ENCODE results near the gene SMOC1. TPM values are rescaled to one million over a fixed set of nuclear protein-coding genes. Genes with fewer than 3 reads are reported as not detected.

The SMOC1 gene
- total RNA-seq, 4 donors from 2014 or later = 0.72 to 3.1 (median 1.6) TPM

- H3K36me3 ChIP-seq = no peaks in the 10 kb centered on the region
- no peaks in the 10 kb centered on the region for H3K4me1 ChIP-seq
- no peak overlapping the region for H3K4me3 ChIP-seq
- no peaks in the 10 kb centered on the region for H3K9me3 ChIP-seq
- DNase-seq (ENCODE audit: low spot score in 2 of 2) = no peak
- TF ChIP-seq EP300 (IDR thresholded peaks at IDR 0.05) (no peak), POLR2AphosphoS5 (IDR thresholded peaks at IDR 0.05) (no peak), POLR2A (IDR thresholded peaks at IDR 0.05) (no peak)
- TF ChIP-seq, protein P1, sequence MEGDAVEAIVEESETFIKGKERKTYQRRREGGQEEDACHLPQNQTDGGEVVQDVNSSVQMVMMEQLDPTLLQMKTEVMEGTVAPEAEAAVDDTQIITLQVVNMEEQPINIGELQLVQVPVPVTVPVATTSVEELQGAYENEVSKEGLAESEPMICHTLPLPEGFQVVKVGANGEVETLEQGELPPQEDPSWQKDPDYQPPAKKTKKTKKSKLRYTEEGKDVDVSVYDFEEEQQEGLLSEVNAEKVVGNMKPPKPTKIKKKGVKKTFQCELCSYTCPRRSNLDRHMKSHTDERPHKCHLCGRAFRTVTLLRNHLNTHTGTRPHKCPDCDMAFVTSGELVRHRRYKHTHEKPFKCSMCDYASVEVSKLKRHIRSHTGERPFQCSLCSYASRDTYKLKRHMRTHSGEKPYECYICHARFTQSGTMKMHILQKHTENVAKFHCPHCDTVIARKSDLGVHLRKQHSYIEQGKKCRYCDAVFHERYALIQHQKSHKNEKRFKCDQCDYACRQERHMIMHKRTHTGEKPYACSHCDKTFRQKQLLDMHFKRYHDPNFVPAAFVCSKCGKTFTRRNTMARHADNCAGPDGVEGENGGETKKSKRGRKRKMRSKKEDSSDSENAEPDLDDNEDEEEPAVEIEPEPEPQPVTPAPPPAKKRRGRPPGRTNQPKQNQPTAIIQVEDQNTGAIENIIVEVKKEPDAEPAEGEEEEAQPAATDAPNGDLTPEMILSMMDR (IDR thresholded peaks at IDR 0.05) = no peak
- WGBS = 67% methylated on average over 8 of the region's 8 CpGs
- H3K27me3 ChIP-seq = peaks cover 15% of the 10 kb centered on the region
- no peak overlapping the region for H3K27ac ChIP-seq
These were observed 23.9 kb upstream of the SMOC1 start for GRCh38 chr14:69855180-69855832.

GRCh38 chr14:69858801-69859200 lies 20.4 kb upstream of the SMOC1 start:
- DNase-seq (ENCODE audit: low spot score in 2 of 2) = no peak
- Histone ChIP-seq H3K4me3 (no peak overlapping the region), H3K36me3 (no peaks in the 10 kb centered on the region), H3K27me3 (peaks cover 9% of the 10 kb centered on the region), H3K4me1 (no peaks in the 10 kb centered on the region), H3K9me3 (no peaks in the 10 kb centered on the region), H3K27ac (no peak overlapping the region)
- no peak for TF ChIP-seq POLR2AphosphoS5 (IDR thresholded peaks at IDR 0.05)
- no peak for TF ChIP-seq EP300 (IDR thresholded peaks at IDR 0.05)
- TF ChIP-seq, protein P1 (IDR thresholded peaks at IDR 0.05) = no peak
- no peak for TF ChIP-seq POLR2A (IDR thresholded peaks at IDR 0.05)
- 73% methylated on average over 8 of the region's 8 CpGs for WGBS

DNA sequence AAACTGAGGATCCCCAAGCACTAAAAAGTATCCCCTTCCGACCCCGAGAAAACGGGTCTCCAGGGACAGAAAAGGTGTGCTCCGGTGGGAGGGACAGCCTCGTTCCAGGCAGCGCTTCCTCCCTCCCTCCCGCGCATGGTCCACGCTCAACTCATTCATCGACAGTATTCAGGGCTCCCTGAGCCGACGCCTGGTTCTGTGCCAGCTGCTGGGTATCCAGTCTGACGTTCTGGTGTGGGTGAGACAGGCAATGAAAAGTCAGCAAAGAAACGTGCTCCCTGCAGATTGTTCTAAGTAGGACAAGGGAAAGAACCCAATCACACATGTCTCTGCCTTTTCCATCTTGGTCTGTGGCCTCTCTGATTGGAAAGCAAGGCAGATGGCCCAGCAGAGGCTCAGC lies 19.6 kb upstream of the SMOC1 start:
- Histone ChIP-seq H3K27me3 (peaks cover 6% of the 10 kb centered on the region), H3K4me1 (no peaks in the 10 kb centered on the region), H3K27ac (no peak overlapping the region), H3K4me3 (no peak overlapping the region), H3K36me3 (no peaks in the 10 kb centered on the region), H3K9me3 (no peaks in the 10 kb centered on the region)
- 82% methylated on average over 14 of the region's 14 CpGs for WGBS
- DNase-seq (ENCODE audit: low spot score in 2 of 2) = no peak
- TF ChIP-seq POLR2AphosphoS5 (IDR thresholded peaks at IDR 0.05) = no peak
- no peak for TF ChIP-seq EP300 (IDR thresholded peaks at IDR 0.05)
- TF ChIP-seq, protein P1 (IDR thresholded peaks at IDR 0.05) = no peak
- TF ChIP-seq POLR2A (IDR thresholded peaks at IDR 0.05) = no peak

GRCh38 chr14:69860221-69860620 lies 19.0 kb upstream of the SMOC1 start:
- no peak overlapping the region for H3K27ac ChIP-seq
- H3K4me3 ChIP-seq = no peak overlapping the region
- H3K27me3 ChIP-seq = peaks cover 6% of the 10 kb centered on the region
- no peaks in the 10 kb centered on the region for H3K36me3 ChIP-seq
- H3K4me1 ChIP-seq = no peaks in the 10 kb centered on the region
- 52% methylated on average over 9 of the region's 12 CpGs for WGBS
- H3K9me3 ChIP-seq = no peaks in the 10 kb centered on the region
- no peak for DNase-seq (ENCODE audit: low spot score in 2 of 2)
- TF ChIP-seq, protein P1 (IDR thresholded peaks at IDR 0.05) = no peak
- TF ChIP-seq POLR2AphosphoS5 (IDR thresholded peaks at IDR 0.05) (no peak), EP300 (IDR thresholded peaks at IDR 0.05) (no peak), POLR2A (IDR thresholded peaks at IDR 0.05) (no peak)

DNA sequence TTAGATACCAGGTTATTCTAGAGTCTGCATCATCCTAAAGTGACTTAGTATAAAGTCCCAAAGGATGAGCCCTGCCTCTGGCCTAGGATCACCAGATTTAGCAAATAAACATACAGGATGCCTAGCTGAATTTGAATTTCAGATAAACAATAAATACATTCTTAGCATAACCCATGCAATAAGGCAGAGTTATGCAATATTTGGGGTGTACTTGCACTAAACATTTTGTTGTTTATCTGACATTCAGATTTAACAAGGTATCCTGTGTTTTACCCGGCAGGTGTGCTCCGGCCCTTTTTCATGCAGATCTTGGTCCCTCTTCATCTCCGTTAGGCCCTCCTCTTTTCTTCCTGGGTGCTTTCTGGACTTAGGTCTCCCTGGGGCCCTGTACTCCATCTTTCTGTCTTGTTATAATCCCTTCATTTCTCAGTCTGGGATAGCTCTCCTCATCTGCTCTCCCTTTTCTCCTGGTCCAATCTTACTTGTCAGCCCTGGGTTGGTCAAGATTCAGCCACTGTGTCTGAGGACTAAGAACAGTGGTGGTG lies 18.1 kb upstream of the SMOC1 start:
- Histone ChIP-seq H3K9me3 (no peaks in the 10 kb centered on the region), H3K4me3 (no peak overlapping the region), H3K27ac (no peak overlapping the region), H3K27me3 (peaks cover 6% of the 10 kb centered on the region), H3K4me1 (no peaks in the 10 kb centered on the region), H3K36me3 (no peaks in the 10 kb centered on the region)
- WGBS = 77% methylated on average over 3 of the region's 3 CpGs
- TF ChIP-seq, protein P1 (IDR thresholded peaks at IDR 0.05) = no peak
- no peak for DNase-seq (ENCODE audit: low spot score in 2 of 2)

Measured in suprapubic skin (tissue), 4 donors.